AG09309 (cell line): ENCODE data around the gene GRIK4.

Experiments
- DNase-seq: peaks from one replicate; pipeline ENCODE4 v3.0.0-alpha.2; 2010; ENCODE audit warnings: low read depth
- H3K4me3 ChIP-seq: 2 replicates; pipeline ENCODE4 v1.5.1; 2011; ENCODE audit warnings: mild to moderate bottlenecking, low read depth, low read length, moderate library complexity; ENCODE audit not compliant: control insufficient read depth
- TF ChIP-seq, protein P1 (sequence below): IDR thresholded peaks from 2 replicates; pipeline ENCODE4 v1.5.1; 2011; ENCODE audit warnings: mild to moderate bottlenecking, low read depth, low read length, inconsistent platforms; ENCODE audit not compliant: insufficient read depth, control insufficient read depth; ENCODE audit errors: missing control alignments

GRIK4 gene

DNA sequence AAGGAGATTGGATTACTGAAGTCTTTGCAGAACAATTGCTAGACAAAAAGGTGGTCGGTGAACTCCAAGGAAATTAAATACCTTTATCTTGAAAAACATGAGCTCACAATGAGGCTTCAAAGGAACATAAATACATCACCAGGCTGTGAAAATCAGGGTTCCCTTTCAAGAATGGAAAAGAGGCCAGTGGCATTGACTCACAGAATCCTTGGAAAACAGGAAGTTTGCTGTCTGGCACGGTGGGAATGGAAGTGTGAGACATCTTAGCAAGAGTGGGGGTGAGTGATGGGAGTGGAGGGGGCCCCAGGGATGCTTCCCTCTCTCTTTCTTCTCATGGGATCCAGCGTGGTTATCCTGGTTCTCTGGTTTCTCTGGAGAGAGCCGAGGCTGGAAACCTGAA lies 463.4 kb downstream of the GRIK4 start:
- no peak for DNase-seq
- no peak overlapping the region for H3K4me3 ChIP-seq
- TF ChIP-seq, protein P1, sequence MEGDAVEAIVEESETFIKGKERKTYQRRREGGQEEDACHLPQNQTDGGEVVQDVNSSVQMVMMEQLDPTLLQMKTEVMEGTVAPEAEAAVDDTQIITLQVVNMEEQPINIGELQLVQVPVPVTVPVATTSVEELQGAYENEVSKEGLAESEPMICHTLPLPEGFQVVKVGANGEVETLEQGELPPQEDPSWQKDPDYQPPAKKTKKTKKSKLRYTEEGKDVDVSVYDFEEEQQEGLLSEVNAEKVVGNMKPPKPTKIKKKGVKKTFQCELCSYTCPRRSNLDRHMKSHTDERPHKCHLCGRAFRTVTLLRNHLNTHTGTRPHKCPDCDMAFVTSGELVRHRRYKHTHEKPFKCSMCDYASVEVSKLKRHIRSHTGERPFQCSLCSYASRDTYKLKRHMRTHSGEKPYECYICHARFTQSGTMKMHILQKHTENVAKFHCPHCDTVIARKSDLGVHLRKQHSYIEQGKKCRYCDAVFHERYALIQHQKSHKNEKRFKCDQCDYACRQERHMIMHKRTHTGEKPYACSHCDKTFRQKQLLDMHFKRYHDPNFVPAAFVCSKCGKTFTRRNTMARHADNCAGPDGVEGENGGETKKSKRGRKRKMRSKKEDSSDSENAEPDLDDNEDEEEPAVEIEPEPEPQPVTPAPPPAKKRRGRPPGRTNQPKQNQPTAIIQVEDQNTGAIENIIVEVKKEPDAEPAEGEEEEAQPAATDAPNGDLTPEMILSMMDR, result no peak

DNA sequence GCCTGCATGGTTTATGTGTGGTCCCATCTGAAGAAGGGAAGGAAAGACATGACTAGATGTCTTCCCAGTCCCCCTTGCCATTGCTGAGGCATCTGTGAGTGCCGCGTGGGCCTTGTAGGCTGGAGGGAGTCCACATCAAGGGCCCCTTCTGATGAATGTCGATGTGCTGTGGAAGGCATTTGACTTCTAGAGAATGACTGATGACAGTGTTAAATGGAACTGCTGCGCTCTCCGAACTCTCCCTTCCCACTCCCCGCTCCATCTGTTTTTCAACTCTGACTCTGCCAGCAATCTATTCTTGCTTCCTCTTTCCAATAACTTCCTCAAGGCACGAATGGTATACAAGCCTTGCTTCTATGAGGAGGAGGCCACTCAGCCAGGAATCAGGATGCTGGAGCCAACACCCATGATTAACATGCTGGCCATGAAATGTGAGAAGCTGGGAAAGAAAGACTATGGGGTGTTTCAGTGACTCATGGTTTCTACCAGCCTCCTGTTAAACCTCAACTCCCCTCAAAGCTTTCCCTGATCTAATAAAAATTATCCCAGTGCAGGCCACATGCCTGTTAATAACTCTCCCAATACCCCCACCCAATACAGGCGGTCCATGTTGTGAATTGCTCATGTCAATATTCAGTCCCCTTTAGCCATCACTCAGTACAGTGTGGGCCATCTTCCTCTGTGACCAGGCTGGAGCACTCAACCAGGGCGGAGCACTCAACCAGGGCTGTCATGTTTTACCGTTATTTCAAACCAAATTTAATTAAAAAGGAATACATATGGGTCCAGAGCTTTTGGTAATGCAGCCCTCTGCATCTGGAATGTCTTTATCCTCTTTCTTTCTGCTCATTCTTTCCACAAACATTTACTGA lies 466.0 kb downstream of the GRIK4 start:
- no peak for DNase-seq
- TF ChIP-seq, protein P1, result no peak
- no peak overlapping the region for H3K4me3 ChIP-seq

DNA sequence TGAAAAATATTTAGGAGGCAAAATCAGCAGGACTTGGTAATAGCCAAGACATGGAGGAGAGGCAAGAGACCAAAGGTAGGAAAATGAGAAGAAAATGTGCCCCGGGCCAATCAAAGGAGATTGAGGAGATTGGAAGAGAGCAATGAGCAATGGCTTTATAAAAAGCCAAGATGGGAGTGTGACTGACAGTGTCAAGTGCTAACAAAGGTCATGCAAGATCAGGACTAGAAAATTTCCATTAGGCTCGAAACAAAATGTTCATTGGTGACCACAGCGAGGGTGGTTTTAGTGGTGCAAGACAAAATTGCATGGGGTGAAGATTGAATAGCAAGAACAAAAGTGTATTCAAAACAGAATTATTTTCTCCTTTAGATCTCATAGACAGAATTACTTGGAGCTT lies 467.2 kb downstream of the GRIK4 start:
- no peak overlapping the region for H3K4me3 ChIP-seq
- no peak for DNase-seq
- TF ChIP-seq, protein P1, result no peak

DNA sequence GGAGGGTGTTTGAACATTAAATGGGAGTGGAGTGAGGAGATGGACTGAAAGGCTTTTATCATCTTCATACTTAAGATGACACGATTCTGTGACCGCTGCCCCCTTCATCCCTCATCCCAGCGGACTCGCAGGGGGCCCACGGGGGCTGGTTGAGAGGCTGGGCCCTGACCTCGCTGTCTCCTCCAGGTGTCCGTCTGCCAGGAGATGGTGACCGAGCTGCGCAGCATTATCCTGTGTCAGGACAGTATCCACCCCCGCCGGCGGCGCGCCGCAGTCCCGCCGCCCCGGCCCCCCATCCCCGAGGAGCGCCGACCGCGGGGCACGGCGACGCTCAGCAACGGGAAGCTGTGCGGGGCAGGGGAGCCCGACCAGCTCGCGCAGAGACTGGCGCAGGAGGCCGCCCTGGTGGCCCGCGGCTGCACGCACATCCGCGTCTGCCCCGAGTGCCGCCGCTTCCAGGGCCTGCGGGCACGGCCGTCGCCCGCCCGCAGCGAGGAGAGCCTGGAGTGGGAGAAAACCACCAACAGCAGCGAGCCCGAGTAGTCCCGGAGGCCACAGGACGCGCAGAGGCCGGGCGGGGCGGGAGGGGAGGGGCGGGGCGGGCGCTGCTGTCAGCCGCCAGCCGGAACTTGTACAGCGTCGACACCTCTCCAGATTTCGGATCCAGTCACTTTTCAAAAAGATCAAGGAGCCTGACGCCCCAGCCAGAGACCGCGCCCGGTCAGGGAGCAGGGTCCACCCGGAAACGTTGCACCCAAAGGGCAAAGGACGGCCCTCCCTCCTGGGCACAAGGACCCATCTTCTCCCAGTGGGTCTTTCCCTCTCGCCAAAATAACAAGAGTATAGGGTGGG lies 474.4 kb downstream of the GRIK4 start:
- no peak for DNase-seq
- TF ChIP-seq, protein P1, result no peak
- H3K4me3 ChIP-seq, result peak overlapping the region; percentile 34

GRCh38 chr11:120988603-120989002 lies 477.1 kb downstream of the GRIK4 start:
- TF ChIP-seq, protein P1, result no peak
- H3K4me3 ChIP-seq, result no peak overlapping the region
- DNase-seq, result no peak

DNA sequence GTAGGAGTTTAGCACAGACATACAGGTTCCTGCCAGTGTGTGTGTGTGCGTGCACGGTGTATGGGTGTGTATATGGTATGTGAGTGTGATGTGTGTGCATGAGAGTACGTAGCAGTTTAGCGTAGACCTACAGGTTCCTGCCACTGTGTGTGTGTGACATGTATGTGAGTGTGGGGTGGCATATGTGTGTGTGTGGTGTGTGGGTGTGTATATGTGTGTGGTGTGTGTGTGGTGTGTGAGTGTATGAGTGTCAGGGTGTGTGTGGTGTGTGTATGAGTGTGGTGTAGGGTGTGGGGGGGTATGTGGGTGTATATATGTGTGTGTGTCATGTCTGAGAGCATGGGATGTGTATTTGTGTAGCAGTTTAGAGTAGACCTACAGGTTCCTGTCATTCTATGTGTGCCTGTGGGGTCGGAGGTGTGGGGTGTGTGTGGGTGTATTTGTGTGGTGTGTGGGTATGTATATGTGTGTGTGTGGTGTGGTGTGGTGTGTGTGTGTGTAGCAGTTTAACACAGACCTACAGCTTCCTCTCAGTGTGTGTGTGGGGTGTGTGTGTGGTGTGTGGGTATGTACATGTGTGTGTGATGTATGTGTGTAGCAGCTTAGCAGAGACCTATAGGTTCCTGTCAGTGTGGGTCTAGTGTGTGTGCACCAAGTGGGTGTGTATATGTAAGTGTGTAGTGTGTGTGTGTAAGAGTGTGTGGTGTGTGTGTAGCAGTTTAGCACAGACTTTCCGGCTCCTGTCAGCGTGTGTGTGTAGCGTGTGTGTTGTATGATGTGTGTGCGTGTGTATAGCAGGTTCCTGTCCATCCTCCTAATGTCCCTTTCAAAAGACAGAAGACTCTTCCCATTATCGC lies 480.5 kb downstream of the GRIK4 start:
- no peak overlapping the region for H3K4me3 ChIP-seq
- TF ChIP-seq, protein P1, result no peak
- DNase-seq, result no peak
